Ecto neural progenitor cell (in vitro differentiated cells): ENCODE data around the gene PGLYRP2.
A peak's percentile ranks its signal among the peaks of the same experiment; 100 is the strongest.

Experiments
- DNase-seq: peaks from one replicate; pipeline ENCODE4 v3.0.0-alpha.2; 2018; ENCODE audit warnings: low spot score

Gene PGLYRP2

GRCh38 chr19:15455996-15456395 is 23.3 kb downstream of the PGLYRP2 start:
- DNase-seq: no peak

GRCh38 chr19:15453906-15454860 is 25.1 kb downstream of the PGLYRP2 start:
- no peak for DNase-seq

- no peak for DNase-seq
Measured at GRCh38 chr19:15453091-15453578, 26.2 kb downstream of the PGLYRP2 start.

- peak; percentile 95 for DNase-seq
Measured at GRCh38 chr19:15452111-15453047, 26.9 kb downstream of the PGLYRP2 start.

GRCh38 chr19:15450528-15450890 is 28.8 kb downstream of the PGLYRP2 start:
- DNase-seq: no peak

GRCh38 chr19:15449620-15450527 is 29.4 kb downstream of the PGLYRP2 start, which contains the start of gene WIZ:
Gene WIZ (minus strand): TSS chr19:15449956. CDS start chr19:15448307, 1,649 bp downstream.
- peak; percentile 89 for DNase-seq

GRCh38 chr19:15448778-15449619 is 30.3 kb downstream of the PGLYRP2 start:
- no peak for DNase-seq

- DNase-seq: no peak
Measured at GRCh38 chr19:15448044-15448777, 31.1 kb downstream of the PGLYRP2 start.

GRCh38 chr19:15447057-15447456 is 32.2 kb downstream of the PGLYRP2 start:
- no peak for DNase-seq

GRCh38 chr19:15445807-15446376 is 33.4 kb downstream of the PGLYRP2 start:
- DNase-seq: no peak

GRCh38 chr19:15445227-15445605 is 34.1 kb downstream of the PGLYRP2 start:
- DNase-seq: no peak

- no peak for DNase-seq
Measured at GRCh38 chr19:15444505-15445226, 34.6 kb downstream of the PGLYRP2 start.

- DNase-seq: no peak
Measured at GRCh38 chr19:15443838-15444237, 35.5 kb downstream of the PGLYRP2 start.

- no peak for DNase-seq
Measured at GRCh38 chr19:15443325-15443724, 36.0 kb downstream of the PGLYRP2 start.

GRCh38 chr19:15442142-15442920 is 37.0 kb downstream of the PGLYRP2 start:
- no peak for DNase-seq

GRCh38 chr19:15441317-15441716 is 38.0 kb downstream of the PGLYRP2 start:
- no peak for DNase-seq

- no peak for DNase-seq
Measured at GRCh38 chr19:15439821-15440641, 39.3 kb downstream of the PGLYRP2 start.
